ENCODE results near the gene DCAF4L1.

Gene DCAF4L1, protein sequence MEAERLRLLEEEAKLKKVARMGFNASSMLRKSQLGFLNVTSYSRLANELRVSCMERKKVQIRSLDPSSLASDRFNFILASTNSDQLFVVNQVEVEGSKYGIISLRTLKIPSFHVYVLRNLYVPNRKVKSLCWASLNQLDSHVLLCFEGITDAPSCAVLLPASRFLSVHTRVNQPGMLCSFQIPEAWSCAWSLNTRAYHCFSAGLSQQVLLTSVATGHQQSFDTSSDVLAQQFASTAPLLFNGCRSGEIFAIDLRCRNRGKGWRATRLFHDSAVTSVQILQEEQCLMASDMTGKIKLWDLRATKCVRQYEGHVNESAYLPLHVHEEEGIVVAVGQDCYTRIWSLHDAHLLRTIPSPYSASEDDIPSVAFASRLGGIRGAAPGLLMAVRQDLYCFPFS

GRCh38 chr4:41981456-41981855, at the start of gene DCAF4L1:
Gene DCAF4L1 (plus strand): TSS chr4:41981756. CDS start chr4:41981793, 37 bp downstream.
- no peak for DNase-seq
- intact Hi-C loops (cut with DNase I), result no loop called here

DNA sequence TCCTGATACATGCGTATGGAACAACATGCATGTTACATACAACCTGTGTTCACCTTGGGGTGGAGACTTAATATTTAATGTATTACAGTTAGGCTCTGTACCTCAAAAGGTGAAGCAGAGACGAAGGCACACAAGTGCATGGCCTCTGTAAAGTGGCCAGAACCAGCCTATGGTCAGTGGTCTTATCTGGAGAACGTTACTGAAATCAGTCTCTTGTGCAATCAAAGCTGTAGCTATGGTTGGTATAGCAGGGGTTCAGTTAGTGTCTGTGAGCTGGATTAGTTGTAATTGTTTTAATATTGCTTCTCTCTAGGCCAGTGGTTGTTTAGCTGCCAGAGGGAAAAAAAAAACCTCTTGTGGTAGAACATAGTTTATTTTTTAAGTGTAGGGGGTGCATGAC, 48.6 kb upstream of the DCAF4L1 start:
- DNase-seq, result no peak
- intact Hi-C loops (cut with DNase I), result no loop called here

DNA sequence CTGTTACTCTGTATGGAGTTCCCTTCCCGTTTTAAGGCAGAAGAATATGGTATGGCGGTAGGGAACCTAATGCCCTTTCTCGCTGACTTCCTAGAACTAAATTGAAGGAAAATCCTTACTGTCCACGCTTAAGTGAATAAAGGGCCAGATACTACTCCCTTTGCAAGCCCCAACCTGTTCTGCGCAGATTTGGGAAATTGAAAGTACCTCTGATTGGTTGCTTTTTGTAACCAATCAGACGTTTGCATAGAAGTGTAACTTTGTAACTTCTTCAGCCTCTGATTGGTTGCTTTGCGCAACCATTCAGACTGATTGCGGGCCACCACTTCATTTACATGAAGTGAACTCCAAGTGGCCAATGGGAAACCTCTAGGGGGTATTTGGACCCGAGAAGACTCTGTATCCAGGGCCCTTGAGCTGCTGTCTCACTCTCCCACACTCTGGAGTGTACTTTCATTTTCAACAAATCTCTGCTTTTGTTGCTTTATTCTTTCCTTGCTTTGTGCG, 47.5 kb upstream of the DCAF4L1 start:
- DNase-seq, result peak in 1 of 42 donors; percentile 11
- intact Hi-C loops (cut with DNase I), result no loop called here

- intact Hi-C loops (cut with DNase I), result no loop called here
- DNase-seq, result no peak
Observed at GRCh38 chr4:41934514-41934900, 47.0 kb upstream of the DCAF4L1 start.

DNA sequence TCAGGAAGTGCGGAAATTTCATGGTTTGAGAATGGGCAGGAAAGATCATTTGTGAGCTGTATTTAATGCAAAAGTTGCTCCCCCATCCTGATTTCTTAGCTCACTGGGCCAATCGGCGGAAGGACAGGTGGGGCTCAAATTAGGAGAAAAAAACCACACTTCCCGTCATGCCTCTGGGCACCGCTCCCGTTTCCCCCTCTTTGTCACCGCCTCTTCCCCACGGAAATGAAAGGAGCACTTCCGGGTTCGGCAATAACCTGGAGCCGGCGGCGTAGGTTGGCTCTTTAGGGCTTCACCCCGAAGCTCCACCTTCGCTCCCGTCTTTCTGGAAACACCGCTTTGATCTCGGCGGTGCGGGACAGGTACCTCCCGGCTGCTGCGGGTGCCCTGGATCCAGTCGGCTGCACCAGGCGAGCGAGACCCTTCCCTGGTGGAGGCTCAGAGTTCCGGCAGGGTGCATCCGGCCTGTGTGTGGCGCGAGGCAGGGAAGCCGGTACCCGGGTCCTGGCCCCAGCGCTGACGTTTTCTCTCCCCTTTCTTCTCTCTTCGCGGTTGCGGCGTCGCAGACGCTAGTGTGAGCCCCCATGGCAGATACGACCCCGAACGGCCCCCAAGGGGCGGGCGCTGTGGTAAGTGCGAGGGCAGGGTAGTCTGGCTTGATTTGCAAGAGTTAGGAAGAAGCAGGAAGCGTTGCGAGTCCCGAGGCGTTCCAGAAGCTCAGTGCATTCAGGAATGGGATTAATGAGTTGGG, 46.5 kb upstream of the DCAF4L1 start, which contains the start of gene TMEM33:
Gene TMEM33 (plus strand): TSS at position 529 of the 751 bp plus-strand sequence. CDS start 56 bp downstream, at position 585.
- peak; percentile 84 to 97 (median 92) for DNase-seq
- intact Hi-C loops (cut with DNase I), result loop anchor here (5.0 kb wide), 1 partner anchor 57 kb away; the partner anchor contains the start of gene SLC30A9

GRCh38 chr4:41935652-41936021, 45.9 kb upstream of the DCAF4L1 start:
- no peak for DNase-seq
- intact Hi-C loops (cut with DNase I), result loop anchor here (5.0 kb wide), 1 partner anchor 57 kb away; the partner anchor contains the start of gene SLC30A9

- intact Hi-C loops (cut with DNase I), result loop anchor here (5.0 kb wide), 1 partner anchor 53 kb away; the partner anchor contains the start of gene SLC30A9
- no peak for DNase-seq
Observed at GRCh38 chr4:41939016-41939626, 42.4 kb upstream of the DCAF4L1 start.

- intact Hi-C loops (cut with DNase I), result no loop called here
- no peak for DNase-seq
Observed at GRCh38 chr4:41940834-41941233, 40.7 kb upstream of the DCAF4L1 start.

- DNase-seq, result no peak
- intact Hi-C loops (cut with DNase I), result no loop called here
Observed at GRCh38 chr4:41943506-41943905, 38.0 kb upstream of the DCAF4L1 start.

GRCh38 chr4:41944089-41944488, 37.5 kb upstream of the DCAF4L1 start:
- DNase-seq, result no peak
- intact Hi-C loops (cut with DNase I), result no loop called here

DNA sequence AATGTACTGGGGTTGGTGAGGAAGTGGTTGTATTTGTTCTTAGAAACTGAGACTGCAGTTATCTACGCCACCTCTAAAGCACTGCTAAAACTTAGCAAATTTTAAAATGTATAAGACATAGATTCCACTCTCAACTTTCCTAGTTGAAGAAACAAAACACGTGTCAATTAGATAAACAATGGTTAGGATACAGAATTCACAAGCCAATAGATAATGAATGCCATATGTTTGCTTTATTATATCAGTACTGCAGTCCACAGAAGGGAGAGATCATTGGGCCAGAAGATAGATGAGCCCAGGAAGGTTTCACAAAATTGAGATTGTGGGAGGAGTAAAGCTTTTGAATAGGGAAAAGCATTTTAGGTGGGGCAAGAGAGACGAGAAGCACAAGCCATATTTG, 32.0 kb upstream of the DCAF4L1 start:
- intact Hi-C loops (cut with DNase I), result no loop called here
- no peak for DNase-seq

GRCh38 chr4:41957634-41958033, 23.9 kb upstream of the DCAF4L1 start:
- no peak for DNase-seq
- intact Hi-C loops (cut with DNase I), result no loop called here

DNA sequence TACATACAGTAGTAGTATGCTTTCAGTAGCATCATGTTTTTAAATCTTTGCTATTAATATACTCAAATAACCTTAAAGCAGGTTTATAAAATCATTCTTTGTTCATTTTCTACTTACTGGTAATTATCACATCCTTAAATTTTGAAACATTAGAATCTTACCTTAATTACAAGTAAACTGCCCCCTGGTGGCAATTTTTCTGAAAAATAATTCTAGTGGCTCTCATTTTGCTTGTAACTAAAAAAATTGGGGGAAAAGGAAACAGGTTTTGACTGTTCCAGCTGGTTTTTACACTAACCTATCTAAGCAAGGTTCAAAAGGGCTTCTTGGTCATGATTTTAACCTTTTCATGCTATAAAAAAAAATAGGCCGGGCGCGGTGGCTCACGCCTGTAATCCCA, 18.5 kb upstream of the DCAF4L1 start:
- DNase-seq, result peak in 2 of 42 donors; percentile 5 to 6
- intact Hi-C loops (cut with DNase I), result no loop called here

GRCh38 chr4:41964401-41964800, 17.2 kb upstream of the DCAF4L1 start:
- intact Hi-C loops (cut with DNase I), result no loop called here
- DNase-seq, result no peak

- intact Hi-C loops (cut with DNase I), result no loop called here
- no peak for DNase-seq
Observed at GRCh38 chr4:41967392-41967791, 14.2 kb upstream of the DCAF4L1 start.

GRCh38 chr4:41969671-41970070, 11.9 kb upstream of the DCAF4L1 start:
- intact Hi-C loops (cut with DNase I), result no loop called here
- DNase-seq, result no peak

DNA sequence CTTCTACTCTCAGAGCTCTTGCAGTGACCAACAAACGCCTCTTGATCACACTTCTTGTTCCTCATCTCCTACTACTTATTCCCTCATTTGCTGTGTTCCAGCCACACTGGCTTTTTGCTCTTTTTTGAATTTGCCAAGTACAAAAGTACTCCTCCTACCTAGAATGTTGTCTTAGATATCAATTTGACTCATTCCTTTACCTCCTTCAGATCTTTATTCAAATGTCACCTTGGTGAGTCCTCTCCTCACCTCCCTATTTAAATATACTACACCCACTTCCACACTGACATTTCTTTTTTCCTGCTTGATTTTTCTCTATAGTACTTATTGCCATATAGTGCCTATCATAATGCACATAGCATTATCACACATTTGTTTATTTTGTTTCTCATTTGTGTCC, 6.2 kb upstream of the DCAF4L1 start:
- intact Hi-C loops (cut with DNase I), result no loop called here
- peak in 5 of 42 donors; percentile 10 to 38 (median 21) for DNase-seq

GRCh38 chr4:41976775-41977516, 4.6 kb upstream of the DCAF4L1 start:
- intact Hi-C loops (cut with DNase I), result no loop called here
- no peak for DNase-seq

- no peak for DNase-seq
- intact Hi-C loops (cut with DNase I), result no loop called here
Observed at GRCh38 chr4:41977709-41978108, 3.8 kb upstream of the DCAF4L1 start.

Measured in head of caudate nucleus (tissue), 42 donors.